Measurements from ENCODE around the gene MPZL1. TPM values are rescaled to one million over a fixed set of nuclear protein-coding genes. Genes with fewer than 3 reads are reported as not detected.

The MPZL1 gene
- total and polyA plus RNA-seq, 2 of the 8 experiments (the other 6 are each of a cell fraction or from before 2014, with no cell fraction given) = 37.8 to 120 TPM

- CTCF ChIA-PET (ENCODE audit: partially characterized antibody) = interaction anchor here (0.6 to 3.9 kb wide), 9 partner anchors 8 to 226 kb away, joined by 3 to 30 read pairs (median 4); no protein-coding TSS in a partner anchor
- TF ChIP-seq TAF1 (IDR thresholded peaks at IDR 0.05; ENCODE audit: low read depth, low read length) (no peak), NANOG (IDR thresholded peaks at IDR 0.05; ENCODE audit: insufficient read depth, low read depth, low read length, poor library complexity, severe bottlenecking) (no peak), EGR1 (IDR thresholded peaks at IDR 0.05; ENCODE audit: borderline replicate concordance, low read depth, low read length) (no peak), CREB1 (IDR thresholded peaks at IDR 0.05) (no peak), KDM1A (IDR thresholded peaks at IDR 0.05; ENCODE audit: borderline replicate concordance, low read length) (no peak), ATF3 (IDR thresholded peaks at IDR 0.05; ENCODE audit: insufficient read depth, low read depth, low read length) (no peak), TEAD4 (IDR thresholded peaks at IDR 0.05; ENCODE audit: low read depth, low read length) (no peak), EP300 (IDR thresholded peaks at IDR 0.05; ENCODE audit: borderline replicate concordance in 1 of 2, low read depth in 2 of 2, low read length in 2 of 2) (no peak), POLR2A (IDR thresholded peaks at IDR 0.05; ENCODE audit: control extremely low read depth in 1 of 2, low read depth in 2 of 2, low read length in 2 of 2) (no peak)
- no peak overlapping the region for H3K56ac ChIP-seq (replicated peaks; ENCODE audit: insufficient read length, low read depth, low read length)
- no peak overlapping the region for H3K4ac ChIP-seq (replicated peaks; ENCODE audit: insufficient read length, low read depth, low read length)
- FAIRE-seq (no peak), DNase-seq (ENCODE audit: low read depth in 1 of 2, low spot score in 2 of 2) (no peak)
- no peaks in the 10 kb centered on the region for H3K27me3 ChIP-seq (replicated peaks in 1 of 4; ENCODE audit: control insufficient read depth in 3 of 4, extremely low read depth in 1 of 4, insufficient read depth in 3 of 4, low read length in 3 of 4)
- no peaks in the 10 kb centered on the region for H4K20me1 ChIP-seq (replicated peaks in 1 of 2; ENCODE audit: control insufficient read depth in 1 of 2, insufficient read depth in 2 of 2, low read length in 2 of 2)
- no peak overlapping the region for H2BK5ac ChIP-seq (ENCODE audit: low read depth, low read length)
- H3K79me2 ChIP-seq (ENCODE audit: control insufficient read depth in 1 of 2, insufficient read depth in 2 of 2, low read length in 2 of 2) = no peaks in the 10 kb centered on the region
- H2BK15ac ChIP-seq (ENCODE audit: low read length) = no peak overlapping the region
- no peak overlapping the region for H3K23ac ChIP-seq (ENCODE audit: insufficient read length)
- POLR2A ChIA-PET (ENCODE audit: partially characterized antibody) = no interaction called here
- no peak overlapping the region for H3K14ac ChIP-seq (ENCODE audit: insufficient read length)
- no peak overlapping the region for H4K8ac ChIP-seq (ENCODE audit: extremely low read depth, insufficient read depth, low read length)
- no peak overlapping the region for H2BK120ac ChIP-seq (replicated peaks; ENCODE audit: low read depth, low read length)
- no peak overlapping the region for H3K9ac ChIP-seq (replicated peaks in 1 of 4; ENCODE audit: extremely low read depth in 1 of 4, low read depth in 3 of 4, low read length in 3 of 4)
- no peak overlapping the region for H3K4me2 ChIP-seq (ENCODE audit: insufficient read depth in 1 of 2, low read depth in 2 of 2, low read length in 2 of 2)
- no peak overlapping the region for H4K91ac ChIP-seq (replicated peaks; ENCODE audit: insufficient read length, low read length)
- H3K36me3 ChIP-seq (ENCODE audit: control insufficient read depth in 2 of 4, insufficient read depth in 4 of 4, low read length in 3 of 4) = no peaks in the 10 kb centered on the region
- peaks cover 0 to 4% (median 0%) of the 10 kb centered on the region in 4 experiments; a peak in 1 of 7 replicates for H3K4me1 ChIP-seq (replicated peaks in 1 of 4; ENCODE audit: control insufficient read depth in 3 of 4, insufficient read depth in 4 of 4, low read length in 3 of 4)
- WGBS, 2 experiments (ENCODE audit: extremely low coverage in 1 of 2, insufficient coverage in 1 of 2, insufficient read length in 1 of 2, insufficient replicate concordance in 2 of 2, low coverage in 1 of 2, low lambda C conversion rate in 2 of 2, missing lambda C conversion rate in 1 of 2) = 95% methylated on average over 4 of the region's 4 CpGs; no CpG with 5 or more reads in 1 of the 2 experiments
- no peak overlapping the region for H3K18ac ChIP-seq (ENCODE audit: extremely low read depth, low read length)
- no peaks in the 10 kb centered on the region; the same call in 1 of the 2 replicates for H3K23me2 ChIP-seq (ENCODE audit: low read depth, low read length)
- H2AK5ac ChIP-seq (ENCODE audit: low read depth, low read length) = no peak overlapping the region
- H2BK20ac ChIP-seq (ENCODE audit: low read length) = no peak overlapping the region
- H2AFZ ChIP-seq (ENCODE audit: low read length) = no peak overlapping the region
- no peak overlapping the region for H3K27ac ChIP-seq (ENCODE audit: low read depth, low read length)
- H4K5ac ChIP-seq (ENCODE audit: insufficient read length, low read depth, low read length) = no peak overlapping the region
- no peak overlapping the region for H2BK12ac ChIP-seq (ENCODE audit: low read depth, low read length)
- H3K79me1 ChIP-seq (ENCODE audit: low read depth, low read length) = no peaks in the 10 kb centered on the region
- no peak overlapping the region for H3K4me3 ChIP-seq (ENCODE audit: extremely low read depth in 1 of 4, insufficient read depth in 2 of 4, low read depth in 3 of 4, low read length in 4 of 4)
- H3K9me3 ChIP-seq (ENCODE audit: insufficient read depth in 2 of 2, low read depth in 1 of 2, low read length in 1 of 2) = no peaks in the 10 kb centered on the region
These were observed 48.5 kb upstream of the MPZL1 start for GRCh38 chr1:167673265-167673664.
